Ovary (tissue), 9 donors: Measurements from ENCODE around the gene LRRK2. TPM values are rescaled to one million over a fixed set of nuclear protein-coding genes. Genes with fewer than 3 reads are reported as not detected.

Experiments used
- DNase-seq, 5 donors: peaks; one replicate each; pipeline ENCODE4 v3.0.0-alpha.2; 2019 to 2020
- H3K27ac ChIP-seq, 2 donors: fragments of 200-600 bp; one replicate each; pipeline versions ENCODE4 v1.5.1 to v1.8.0; 2019 to 2022
- H3K27me3 ChIP-seq: fragments of 200-600 bp; one replicate; pipeline ENCODE4 v1.8.0; 2022
- H3K36me3 ChIP-seq: fragments of 200-600 bp; sonication (generic); one replicate; pipeline ENCODE4 v1.5.1; 2019
- H3K4me1 ChIP-seq: one replicate; pipeline ENCODE4 v1.8.1; 2013; ENCODE audit warnings: mild to moderate bottlenecking, moderate library complexity; ENCODE audit not compliant: insufficient read depth
- H3K4me3 ChIP-seq: fragments of 200-600 bp; sonication (generic); one replicate; pipeline ENCODE4 v1.5.1; 2017
- H3K9me3 ChIP-seq, 2 donors: fragments of 200-600 bp in 1 of 2; sonication (generic) in 1 of 2; one replicate each; pipeline versions ENCODE4 v1.5.1 to v1.8.1; 2013 to 2019; ENCODE audit warnings: mild to moderate bottlenecking in 1 of 2, moderate library complexity in 1 of 2
- EP300 ChIP-seq: sonication (generic); formaldehyde crosslinking; IDR thresholded peaks from one replicate; pipeline ENCODE4 v1.6.1; 2017; ENCODE audit warnings: antibody characterized with exemption
- POLR2A ChIP-seq: fragments of 450-650 bp; IDR thresholded peaks from one replicate; pipeline ENCODE4 v1.6.1; 2017; ENCODE audit warnings: antibody characterized with exemption, mild to moderate bottlenecking, moderate library complexity
- WGBS, 3 donors: extraction: QIAGEN DNeasy Blood & Tissue Kit in 1 of 3; methylation state at CpG; one replicate each; pipeline versions ENCODE4 v1.1.5 to v1.1.7; 2013 to 2017; 5-methylcytosine and 5-hydroxymethylcytosine counted together
- intact Hi-C, 4 donors: fragments of 100-400 bp; cut with DNase I; formaldehyde crosslinking; loops; one replicate each; pipeline versions ENCODE4 v1.11.0 to v1.15.1; 2022 to 2023
- polyA plus RNA-seq, 2 donors: library from polyadenylated mRNA; stranded (reverse); fragments of 200-250 nt in 1 of 2; fragments of 350-450 nt in 1 of 2; fragmentation: Illumina TruSeq in 1 of 2; extraction: RNeasy Lipid Tissue Mini Kit (QIAGEN cat#74804) in 1 of 2; gene quantifications; one replicate each; pipeline ENCODE4 v1.2.3, GENCODE V29; 2013 to 2014
- total RNA-seq, 7 donors: library from RNA; depleted of rRNA in 2 of 7; stranded (reverse); fragments of >200 nt in 2 of 7; fragmentation: NEBNext Ultra II Directional in 3 of 7; extraction: Animal tissue kit (Norgen Biotek cat#: 25700) in 3 of 7; gene quantifications; one replicate each; pipeline versions ENCODE4 v1.1.0 to v1.2.4, GENCODE V29; 2016 to 2023
- TF ChIP-seq, protein P1 (sequence below), 3 donors: fragments of 450-650 bp in 2 of 3; fragments of 200-600 bp in 1 of 3; IDR thresholded peaks; one replicate each; pipeline versions ENCODE4 v1.5.1 to v1.8.0; 2016 to 2022; ENCODE audit warnings: antibody characterized with exemption in 3 of 3, mild to moderate bottlenecking in 1 of 3
- donor health status: DM: no; HTN: no; CAD: no; lungs with moderate emphysema.
- donor health status: DM: no; HTN: no; CAD: no.
- donor health status: Bipolar disorder and iron deficiency.
- donor health status: DM: yes; HTN: yes; CAD: no.
- donor health status: DM: no; HTN: no; CAD: no.
- donor health status: DM: yes; HTN: yes; CAD: no.

LRRK2 gene
- total and polyA plus RNA-seq, 9 donors: 8.1 to 19.7 (median 12.6) TPM

DNA sequence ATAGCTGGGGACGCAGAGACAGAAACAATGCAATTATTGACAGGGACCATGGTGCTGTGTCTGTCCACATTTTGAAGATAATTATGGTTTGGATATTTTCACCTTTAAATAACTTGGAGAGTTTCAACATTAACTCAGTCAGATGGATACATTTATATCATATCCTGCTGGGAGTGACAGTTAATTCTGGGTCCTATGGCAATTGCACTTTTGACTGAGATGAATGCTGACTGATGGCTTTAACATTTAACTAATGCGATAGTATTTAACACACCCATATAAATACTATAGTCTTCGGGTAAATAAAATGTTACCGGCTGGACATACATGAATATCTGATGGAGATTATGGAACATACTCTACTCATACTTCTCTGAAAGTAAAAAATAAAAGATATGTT, 118.3 kb downstream of the LRRK2 start:
- Histone ChIP-seq H3K4me3 (no peak overlapping the region), H3K9me3 (no peaks in the 10 kb centered on the region), H3K4me1 (no peaks in the 10 kb centered on the region), H3K36me3 (no peaks in the 10 kb centered on the region), H3K27me3 (no peaks in the 10 kb centered on the region), H3K27ac (no peak overlapping the region)
- DNase-seq: no peak
- TF ChIP-seq POLR2A (no peak), EP300 (no peak)
- TF ChIP-seq, protein P1, sequence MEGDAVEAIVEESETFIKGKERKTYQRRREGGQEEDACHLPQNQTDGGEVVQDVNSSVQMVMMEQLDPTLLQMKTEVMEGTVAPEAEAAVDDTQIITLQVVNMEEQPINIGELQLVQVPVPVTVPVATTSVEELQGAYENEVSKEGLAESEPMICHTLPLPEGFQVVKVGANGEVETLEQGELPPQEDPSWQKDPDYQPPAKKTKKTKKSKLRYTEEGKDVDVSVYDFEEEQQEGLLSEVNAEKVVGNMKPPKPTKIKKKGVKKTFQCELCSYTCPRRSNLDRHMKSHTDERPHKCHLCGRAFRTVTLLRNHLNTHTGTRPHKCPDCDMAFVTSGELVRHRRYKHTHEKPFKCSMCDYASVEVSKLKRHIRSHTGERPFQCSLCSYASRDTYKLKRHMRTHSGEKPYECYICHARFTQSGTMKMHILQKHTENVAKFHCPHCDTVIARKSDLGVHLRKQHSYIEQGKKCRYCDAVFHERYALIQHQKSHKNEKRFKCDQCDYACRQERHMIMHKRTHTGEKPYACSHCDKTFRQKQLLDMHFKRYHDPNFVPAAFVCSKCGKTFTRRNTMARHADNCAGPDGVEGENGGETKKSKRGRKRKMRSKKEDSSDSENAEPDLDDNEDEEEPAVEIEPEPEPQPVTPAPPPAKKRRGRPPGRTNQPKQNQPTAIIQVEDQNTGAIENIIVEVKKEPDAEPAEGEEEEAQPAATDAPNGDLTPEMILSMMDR (IDR thresholded peaks at IDR 0.05): no peak
- intact Hi-C loops: no loop called here
- 46 to 69% (median 66%) methylated on average over 4 of the region's 4 CpGs for WGBS, 3 donors

DNA sequence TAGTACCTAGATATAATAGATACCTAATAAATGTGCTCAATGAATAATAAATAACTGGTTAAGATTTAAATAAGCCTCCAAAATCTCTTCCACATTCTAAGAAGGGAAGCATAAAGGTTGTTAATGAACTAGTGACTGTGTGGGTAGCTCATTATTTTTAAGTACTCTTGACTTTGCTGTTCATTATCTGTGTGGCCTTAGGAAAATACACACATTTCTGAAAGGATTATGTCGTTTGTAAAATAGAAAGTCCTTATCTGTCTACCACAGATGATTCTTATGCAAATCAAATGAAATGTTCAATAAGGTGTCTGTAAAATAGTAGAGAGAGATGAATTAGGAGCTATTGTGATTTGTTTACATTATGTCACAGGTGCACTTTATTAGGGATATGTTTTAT, 119.5 kb downstream of the LRRK2 start:
- no peaks in the 10 kb centered on the region for H3K36me3 ChIP-seq
- no peaks in the 10 kb centered on the region for H3K9me3 ChIP-seq
- intact Hi-C loops: no loop called here
- 10 to 20% (median 19%) methylated on average over 1 of the region's 1 CpG for WGBS, 3 donors
- no peaks in the 10 kb centered on the region for H3K4me1 ChIP-seq
- H3K27ac ChIP-seq: no peak overlapping the region
- TF ChIP-seq, protein P1 (IDR thresholded peaks at IDR 0.05): no peak
- TF ChIP-seq POLR2A (no peak), EP300 (no peak)
- no peak overlapping the region for H3K4me3 ChIP-seq
- DNase-seq: no peak
- H3K27me3 ChIP-seq: no peaks in the 10 kb centered on the region

DNA sequence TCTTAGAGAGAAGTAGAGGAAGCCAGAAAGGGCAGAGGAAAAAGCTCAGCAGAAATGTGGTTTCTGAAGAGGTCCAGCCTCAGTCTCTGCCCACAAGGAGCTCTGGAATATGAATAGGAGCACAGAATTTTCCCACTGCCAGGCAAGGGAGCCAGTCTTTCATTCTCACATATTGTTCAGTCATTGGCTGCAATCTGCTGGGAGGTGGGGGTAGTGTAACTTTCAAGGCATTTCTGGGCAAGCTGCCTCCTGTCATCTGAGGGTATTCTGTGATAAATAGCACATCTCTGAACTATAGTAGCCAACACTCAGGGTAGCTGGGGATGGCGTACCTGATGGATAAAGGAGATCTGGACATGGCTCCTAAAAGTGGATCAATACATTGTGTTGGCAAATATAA, 127.2 kb downstream of the LRRK2 start:
- no peak overlapping the region for H3K4me3 ChIP-seq

DNA sequence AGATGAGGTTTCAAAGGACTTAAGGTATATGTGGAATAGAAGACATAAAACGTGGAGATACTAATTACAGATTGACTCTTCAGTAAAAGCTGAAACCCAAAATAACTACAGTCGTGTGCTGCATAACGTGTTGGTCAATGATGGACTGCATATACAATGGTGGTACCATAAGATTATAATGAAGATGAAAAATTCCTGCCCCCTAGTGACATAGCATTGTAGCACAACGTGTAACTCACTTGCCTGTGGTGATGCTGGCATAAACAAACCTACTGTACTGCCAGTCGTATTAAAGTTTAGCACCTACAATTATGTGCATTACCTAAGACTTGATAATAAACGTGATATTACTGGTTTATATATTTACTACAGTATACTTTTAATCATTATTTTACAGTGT, 150.3 kb downstream of the LRRK2 start:
- intact Hi-C loops: no loop called here
- no peak for TF ChIP-seq EP300
- TF ChIP-seq, protein P1 (IDR thresholded peaks at IDR 0.05): no peak
- no peak for TF ChIP-seq POLR2A
- DNase-seq: no peak
- H3K27ac ChIP-seq: no peak overlapping the region
- H3K4me1 ChIP-seq: no peaks in the 10 kb centered on the region
- no peaks in the 10 kb centered on the region for H3K27me3 ChIP-seq
- H3K4me3 ChIP-seq: no peak overlapping the region
- no peaks in the 10 kb centered on the region for H3K36me3 ChIP-seq
- WGBS, 3 donors: 71 to 82% (median 77%) methylated on average over 6 of the region's 6 CpGs
- H3K9me3 ChIP-seq: no peaks in the 10 kb centered on the region

More for the DNA sequence above, 127.2 kb downstream of the LRRK2 start:
- Histone ChIP-seq H3K9me3 (no peaks in the 10 kb centered on the region), H3K36me3 (no peaks in the 10 kb centered on the region), H3K27ac (no peak overlapping the region), H3K27me3 (no peaks in the 10 kb centered on the region), H3K4me1 (no peaks in the 10 kb centered on the region)
- TF ChIP-seq POLR2A: no peak
- TF ChIP-seq EP300: no peak
- TF ChIP-seq, protein P1 (IDR thresholded peaks at IDR 0.05): no peak
- intact Hi-C loops: no loop called here
- DNase-seq: no peak
- WGBS, 3 donors: 97% methylated on average over 1 of the region's 1 CpG
